ENCODE results near the gene CSNK2B. TPM values are rescaled to one million over a fixed set of nuclear protein-coding genes. Genes with fewer than 3 reads are reported as not detected.

The CSNK2B gene
- polyA plus RNA-seq, 1 donor (not counting 4 experiments of a cell fraction or from before 2014, with no cell fraction given): 43.7 TPM

GRCh38 chr6:31626952-31627351, 38.9 kb upstream of the CSNK2B start:
- peaks cover 77% of the 10 kb centered on the region for H3K79me2 ChIP-seq (ENCODE audit: control insufficient read depth, insufficient read depth, low read length)
- H3K27me3 ChIP-seq (ENCODE audit: control insufficient read depth, extremely low read depth, insufficient read depth, low read length): no peaks in the 10 kb centered on the region
- peaks cover 70 to 88% of the 10 kb centered on the region in 2 experiments for H3K36me3 ChIP-seq (ENCODE audit: control insufficient read depth in 2 of 2, extremely low read depth in 1 of 2, insufficient read depth in 2 of 2, low read length in 2 of 2)
- no peak for FAIRE-seq
- H3K9me1 ChIP-seq (ENCODE audit: control insufficient read depth, extremely low read depth, insufficient read depth, low read length): peaks cover 2% of the 10 kb centered on the region
- H4K20me1 ChIP-seq (ENCODE audit: control insufficient read depth, extremely low read depth, insufficient read depth, low read length): peaks cover 26% of the 10 kb centered on the region
- H3K4me3 ChIP-seq (ENCODE audit: control insufficient read depth in 2 of 3, extremely low read depth in 1 of 3, insufficient read depth in 2 of 3, low read depth in 1 of 3, low read length in 3 of 3): no peak overlapping the region
- DNase-seq (ENCODE audit: low read depth, low spot score): no peak
- no peak overlapping the region for H3K27ac ChIP-seq (ENCODE audit: control insufficient read depth, insufficient read depth, low read length)
- no peak overlapping the region for H2AFZ ChIP-seq (ENCODE audit: control insufficient read depth, low read length)
- no peak overlapping the region for H3K9ac ChIP-seq (ENCODE audit: control insufficient read depth, extremely low read depth, insufficient read depth, low read length)
- TF ChIP-seq, protein P1, sequence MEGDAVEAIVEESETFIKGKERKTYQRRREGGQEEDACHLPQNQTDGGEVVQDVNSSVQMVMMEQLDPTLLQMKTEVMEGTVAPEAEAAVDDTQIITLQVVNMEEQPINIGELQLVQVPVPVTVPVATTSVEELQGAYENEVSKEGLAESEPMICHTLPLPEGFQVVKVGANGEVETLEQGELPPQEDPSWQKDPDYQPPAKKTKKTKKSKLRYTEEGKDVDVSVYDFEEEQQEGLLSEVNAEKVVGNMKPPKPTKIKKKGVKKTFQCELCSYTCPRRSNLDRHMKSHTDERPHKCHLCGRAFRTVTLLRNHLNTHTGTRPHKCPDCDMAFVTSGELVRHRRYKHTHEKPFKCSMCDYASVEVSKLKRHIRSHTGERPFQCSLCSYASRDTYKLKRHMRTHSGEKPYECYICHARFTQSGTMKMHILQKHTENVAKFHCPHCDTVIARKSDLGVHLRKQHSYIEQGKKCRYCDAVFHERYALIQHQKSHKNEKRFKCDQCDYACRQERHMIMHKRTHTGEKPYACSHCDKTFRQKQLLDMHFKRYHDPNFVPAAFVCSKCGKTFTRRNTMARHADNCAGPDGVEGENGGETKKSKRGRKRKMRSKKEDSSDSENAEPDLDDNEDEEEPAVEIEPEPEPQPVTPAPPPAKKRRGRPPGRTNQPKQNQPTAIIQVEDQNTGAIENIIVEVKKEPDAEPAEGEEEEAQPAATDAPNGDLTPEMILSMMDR (optimal IDR thresholded peaks at IDR 0.05 in 1 of 3, IDR thresholded peaks at IDR 0.05 in 1 of 3, conservative IDR thresholded peaks at IDR 0.05 in 1 of 3; ENCODE audit: extremely low read depth in 1 of 3, insufficient read depth in 2 of 3, low read length in 3 of 3): no peak
- no peak for TF ChIP-seq EZH2 (IDR thresholded peaks at IDR 0.05; ENCODE audit: low read length)
- no peak overlapping the region for H3K4me2 ChIP-seq (ENCODE audit: control insufficient read depth, extremely low read depth, insufficient read depth, low read depth, low read length)
- dilution Hi-C loops (cut with MboI; ENCODE audit: extremely low pct_ligation_motif_present, low sequenced_read_pairs): no loop called here
- H3K4me1 ChIP-seq (ENCODE audit: control insufficient read depth, extremely low read depth, insufficient read depth, low read length): peaks cover 10% of the 10 kb centered on the region
- no peaks in the 10 kb centered on the region for H3K9me3 ChIP-seq (ENCODE audit: control insufficient read depth, low read depth, low read length)

- H3K9me3 ChIP-seq (ENCODE audit: control insufficient read depth, low read depth, low read length): no peaks in the 10 kb centered on the region
- no peak overlapping the region for H2AFZ ChIP-seq (ENCODE audit: control insufficient read depth, low read length)
- peaks cover 77% of the 10 kb centered on the region for H3K79me2 ChIP-seq (ENCODE audit: control insufficient read depth, insufficient read depth, low read length)
- H3K27me3 ChIP-seq (ENCODE audit: control insufficient read depth, extremely low read depth, insufficient read depth, low read length): no peaks in the 10 kb centered on the region
- DNase-seq (ENCODE audit: low read depth, low spot score) (no peak), FAIRE-seq (no peak)
- H3K27ac ChIP-seq (ENCODE audit: control insufficient read depth, insufficient read depth, low read length): no peak overlapping the region
- H4K20me1 ChIP-seq (ENCODE audit: control insufficient read depth, extremely low read depth, insufficient read depth, low read length): peaks cover 25% of the 10 kb centered on the region
- H3K36me3 ChIP-seq (ENCODE audit: control insufficient read depth in 2 of 2, extremely low read depth in 1 of 2, insufficient read depth in 2 of 2, low read length in 2 of 2): peaks cover 77 to 88% of the 10 kb centered on the region in 2 experiments
- dilution Hi-C loops (cut with MboI; ENCODE audit: extremely low pct_ligation_motif_present, low sequenced_read_pairs): no loop called here
- peaks cover 2% of the 10 kb centered on the region for H3K4me1 ChIP-seq (ENCODE audit: control insufficient read depth, extremely low read depth, insufficient read depth, low read length)
- H3K9me1 ChIP-seq (ENCODE audit: control insufficient read depth, extremely low read depth, insufficient read depth, low read length): peaks cover 2% of the 10 kb centered on the region
- no peak overlapping the region for H3K4me2 ChIP-seq (ENCODE audit: control insufficient read depth, extremely low read depth, insufficient read depth, low read depth, low read length)
- TF ChIP-seq, protein P1 (optimal IDR thresholded peaks at IDR 0.05 in 1 of 3, IDR thresholded peaks at IDR 0.05 in 1 of 3, conservative IDR thresholded peaks at IDR 0.05 in 1 of 3; ENCODE audit: extremely low read depth in 1 of 3, insufficient read depth in 2 of 3, low read length in 3 of 3): no peak
- no peak for TF ChIP-seq EZH2 (IDR thresholded peaks at IDR 0.05; ENCODE audit: low read length)
- H3K9ac ChIP-seq (ENCODE audit: control insufficient read depth, extremely low read depth, insufficient read depth, low read length): no peak overlapping the region
- H3K4me3 ChIP-seq (ENCODE audit: control insufficient read depth in 2 of 3, extremely low read depth in 1 of 3, insufficient read depth in 2 of 3, low read depth in 1 of 3, low read length in 3 of 3): no peak overlapping the region
Observed at GRCh38 chr6:31627690-31628287, 38.1 kb upstream of the CSNK2B start.

Data from keratinocyte (primary cell).